Keratinocyte (primary cell): Measurements from ENCODE around the gene ZNF17.

Experiments
- EZH2 ChIP-seq: IDR thresholded peaks from one replicate; pipeline ENCODE4 v1.6.1; 2012; ENCODE audit warnings: inconsistent platforms, mild to moderate bottlenecking, low read length, moderate library complexity
- TF ChIP-seq, protein P1 (sequence below), 3 experiments: IDR thresholded peaks in 1 of 3; conservative IDR thresholded peaks in 1 of 3; optimal IDR thresholded peaks in 1 of 3; 2 replicates in 2 of 3; 3 replicates in 1 of 3; pipeline versions ENCODE3 to v1.5.1; 2011; ENCODE audit warnings: low read length in 3 of 3, mild to moderate bottlenecking in 3 of 3, moderate library complexity in 2 of 3, control low read depth in 1 of 3, inconsistent platforms in 1 of 3; ENCODE audit not compliant: insufficient read depth in 2 of 3; ENCODE audit errors: extremely low read depth in 1 of 3

DNA sequence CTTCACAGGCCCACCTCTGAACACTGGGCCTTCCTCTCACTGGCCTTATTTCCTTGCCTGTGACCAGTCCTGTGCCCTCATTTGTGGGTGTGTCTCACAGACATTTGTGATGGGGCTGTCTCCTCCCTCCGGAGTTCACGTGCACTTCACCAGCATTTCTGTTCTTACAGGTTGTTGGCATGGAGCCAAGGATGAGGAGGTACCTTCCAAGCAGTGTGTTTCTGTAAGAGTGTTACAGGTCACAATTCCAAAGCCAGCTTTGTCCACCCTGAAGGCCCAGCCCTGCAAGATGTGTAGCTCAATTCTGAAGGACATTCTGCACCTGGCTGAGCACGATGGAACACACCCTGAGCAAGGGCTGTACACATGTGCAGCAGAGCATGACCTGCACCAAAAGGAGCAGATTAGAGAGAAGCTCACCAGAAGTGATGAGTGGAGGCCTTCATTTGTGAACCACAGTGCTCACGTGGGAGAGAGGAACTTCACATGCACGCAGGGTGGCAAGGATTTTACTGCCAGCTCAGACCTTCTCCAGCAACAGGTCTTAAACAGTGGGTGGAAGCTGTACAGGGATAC is 32.2 kb downstream of the ZNF17 start:
- TF ChIP-seq, protein P1, sequence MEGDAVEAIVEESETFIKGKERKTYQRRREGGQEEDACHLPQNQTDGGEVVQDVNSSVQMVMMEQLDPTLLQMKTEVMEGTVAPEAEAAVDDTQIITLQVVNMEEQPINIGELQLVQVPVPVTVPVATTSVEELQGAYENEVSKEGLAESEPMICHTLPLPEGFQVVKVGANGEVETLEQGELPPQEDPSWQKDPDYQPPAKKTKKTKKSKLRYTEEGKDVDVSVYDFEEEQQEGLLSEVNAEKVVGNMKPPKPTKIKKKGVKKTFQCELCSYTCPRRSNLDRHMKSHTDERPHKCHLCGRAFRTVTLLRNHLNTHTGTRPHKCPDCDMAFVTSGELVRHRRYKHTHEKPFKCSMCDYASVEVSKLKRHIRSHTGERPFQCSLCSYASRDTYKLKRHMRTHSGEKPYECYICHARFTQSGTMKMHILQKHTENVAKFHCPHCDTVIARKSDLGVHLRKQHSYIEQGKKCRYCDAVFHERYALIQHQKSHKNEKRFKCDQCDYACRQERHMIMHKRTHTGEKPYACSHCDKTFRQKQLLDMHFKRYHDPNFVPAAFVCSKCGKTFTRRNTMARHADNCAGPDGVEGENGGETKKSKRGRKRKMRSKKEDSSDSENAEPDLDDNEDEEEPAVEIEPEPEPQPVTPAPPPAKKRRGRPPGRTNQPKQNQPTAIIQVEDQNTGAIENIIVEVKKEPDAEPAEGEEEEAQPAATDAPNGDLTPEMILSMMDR (optimal IDR thresholded peaks at IDR 0.05 in 1 of 3, IDR thresholded peaks at IDR 0.05 in 1 of 3, conservative IDR thresholded peaks at IDR 0.05 in 1 of 3; ENCODE audit: extremely low read depth in 1 of 3, insufficient read depth in 2 of 3, low read length in 3 of 3), result no peak
- TF ChIP-seq EZH2, result no peak
